Hematopoietic multipotent progenitor cell treated with erythropoietin and hydrocortisone succinate and interleukin-3 and kit ligand, for 4 days (in vitro differentiated cells): ENCODE results near the gene DLX2.

Experiments
- DNase-seq: peaks from one replicate; pipeline ENCODE4 v3.0.0-alpha.2; 2015

DLX2 gene

GRCh38 chr2:172107690-172108586 lies 5.2 kb upstream of the DLX2 start:
- peak; percentile 21 for DNase-seq

- peak; percentile 81 for DNase-seq
These were observed 3.6 kb upstream of the DLX2 start for GRCh38 chr2:172106108-172106961.

GRCh38 chr2:172105471-172106107 lies 2.9 kb upstream of the DLX2 start:
- peak; percentile 20 for DNase-seq

GRCh38 chr2:172103471-172104272 lies 972 bp upstream of the DLX2 start:
- peak; percentile 87 for DNase-seq

GRCh38 chr2:172101821-172102390 lies 794 bp downstream of the DLX2 start:
- DNase-seq = peak; percentile 46

- peak; percentile 41 for DNase-seq
These were observed 1.5 kb downstream of the DLX2 start for GRCh38 chr2:172100935-172101820.

- DNase-seq = peak; percentile 34
These were observed 2.4 kb downstream of the DLX2 start for GRCh38 chr2:172100080-172100934.

- no peak for DNase-seq
These were observed 3.1 kb downstream of the DLX2 start for GRCh38 chr2:172099472-172100079.

- peak; percentile 53 for DNase-seq
These were observed 3.8 kb downstream of the DLX2 start for GRCh38 chr2:172098650-172099471.

GRCh38 chr2:172098287-172098649 lies 4.4 kb downstream of the DLX2 start:
- no peak for DNase-seq

- DNase-seq = peak; percentile 88
These were observed 5.1 kb downstream of the DLX2 start for GRCh38 chr2:172097557-172098131.

- no peak for DNase-seq
These were observed 5.8 kb downstream of the DLX2 start for GRCh38 chr2:172096626-172097547.

- DNase-seq = no peak
These were observed 6.6 kb downstream of the DLX2 start for GRCh38 chr2:172095905-172096625.

GRCh38 chr2:172095146-172095904 lies 7.4 kb downstream of the DLX2 start:
- DNase-seq = peak; percentile 58

GRCh38 chr2:172094294-172095145 lies 8.2 kb downstream of the DLX2 start:
- DNase-seq = no peak
